Measurements from ENCODE around the gene TBC1D9.

Gene TBC1D9

DNA sequence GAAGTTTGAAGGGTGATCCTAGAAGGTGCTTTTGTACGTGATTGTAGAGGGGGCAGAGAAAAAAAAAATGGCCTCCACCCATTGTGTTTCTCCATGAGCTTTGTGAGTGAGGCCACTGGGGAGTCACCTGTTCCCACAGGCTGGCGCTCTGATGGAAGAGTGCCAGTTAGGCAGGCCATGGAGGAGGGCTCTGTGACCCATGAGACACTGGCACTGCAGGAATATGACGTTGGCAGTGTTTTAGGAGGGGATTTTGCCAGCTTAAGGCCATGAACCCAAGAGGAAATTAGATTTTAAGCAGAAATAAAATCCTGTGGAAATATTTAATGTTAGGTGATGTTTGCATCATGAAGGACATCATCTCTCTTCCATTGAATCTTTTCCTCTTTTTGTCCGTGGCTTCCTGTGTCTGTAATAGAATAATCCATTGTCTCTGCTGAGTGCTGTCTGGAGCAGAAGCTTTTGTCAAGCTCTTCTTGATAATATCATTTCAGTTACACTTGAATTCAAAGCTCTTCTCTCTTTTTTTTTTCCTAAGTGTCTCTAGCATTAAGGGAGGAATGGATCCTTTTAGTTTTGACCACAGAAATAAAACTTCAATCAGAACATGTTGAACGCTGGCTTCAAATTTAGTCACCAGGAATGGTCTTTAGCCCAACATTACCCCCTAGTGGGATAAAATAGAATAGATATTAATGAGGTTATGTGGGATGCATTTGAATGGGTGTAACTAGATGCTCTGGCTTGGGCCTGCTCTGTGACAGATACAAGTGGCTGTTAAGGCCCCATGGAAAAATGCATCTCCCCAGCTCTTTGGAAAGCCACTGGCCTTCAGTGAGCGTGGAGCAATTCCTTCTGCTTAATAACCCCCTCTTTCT is 146.4 kb downstream of the TBC1D9 start:
- FAIRE-seq: no peak

GRCh38 chr4:140607852-140608251 is 148.3 kb downstream of the TBC1D9 start:
- no peak for FAIRE-seq

DNA sequence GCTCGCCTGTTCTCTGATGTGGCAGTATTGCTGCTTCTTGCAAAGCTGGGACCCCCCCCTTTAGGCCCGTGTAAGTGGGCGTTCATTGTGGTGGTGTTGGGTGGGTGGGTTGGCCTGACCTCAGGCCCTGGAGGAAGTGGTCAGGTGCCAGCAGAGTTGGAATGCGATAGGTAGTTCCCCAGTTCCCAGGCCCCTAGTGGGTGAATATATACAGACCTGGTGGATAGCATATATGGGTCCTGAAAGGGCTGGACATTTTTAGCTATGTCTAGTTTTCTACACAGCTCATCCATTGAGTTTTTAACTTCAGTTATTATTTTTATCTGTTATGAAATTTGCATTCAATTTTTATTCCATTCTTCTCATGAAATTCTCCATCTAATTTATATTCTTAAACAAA is 151.6 kb downstream of the TBC1D9 start:
- FAIRE-seq: no peak

DNA sequence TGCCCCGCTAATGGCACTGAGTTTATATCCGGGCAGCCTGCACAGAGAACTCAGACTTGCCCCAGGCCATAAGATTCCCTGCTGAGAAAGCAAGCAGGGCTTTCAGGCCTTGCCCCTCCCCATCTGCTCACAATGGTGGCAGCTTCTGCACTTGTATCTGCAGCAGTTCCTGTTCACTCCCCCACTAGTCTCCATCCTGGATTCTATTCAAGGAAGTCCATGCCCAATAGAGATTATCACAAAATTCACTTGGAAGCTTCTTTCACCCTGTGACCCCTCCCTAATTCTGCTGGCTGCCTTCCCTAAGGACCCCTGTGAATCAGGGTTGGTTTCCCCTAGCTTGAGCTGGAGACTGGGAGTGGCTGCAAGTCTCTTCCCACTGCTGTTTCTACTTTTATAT is 152.9 kb downstream of the TBC1D9 start:
- no peak for FAIRE-seq

DNA sequence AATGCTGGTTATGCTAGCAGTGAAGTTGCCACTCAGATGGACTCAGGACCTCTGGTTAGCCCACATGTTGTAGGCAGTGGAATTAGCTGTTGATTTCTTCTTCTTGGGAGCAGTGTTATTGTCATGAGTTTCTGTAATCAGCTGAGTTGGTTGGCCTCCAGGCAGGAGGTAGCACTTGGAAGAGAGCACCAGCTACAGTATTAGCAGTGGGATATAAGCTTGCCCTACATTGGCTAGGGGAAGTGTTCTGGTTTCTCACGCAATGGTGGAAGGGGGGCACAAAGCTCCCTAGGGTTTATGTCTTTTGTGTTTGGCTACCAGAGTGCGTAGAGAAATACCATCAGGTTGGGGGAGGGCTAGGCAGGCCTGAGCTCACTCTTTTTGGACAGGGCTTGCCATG is 153.5 kb downstream of the TBC1D9 start:
- no peak for FAIRE-seq

DNA sequence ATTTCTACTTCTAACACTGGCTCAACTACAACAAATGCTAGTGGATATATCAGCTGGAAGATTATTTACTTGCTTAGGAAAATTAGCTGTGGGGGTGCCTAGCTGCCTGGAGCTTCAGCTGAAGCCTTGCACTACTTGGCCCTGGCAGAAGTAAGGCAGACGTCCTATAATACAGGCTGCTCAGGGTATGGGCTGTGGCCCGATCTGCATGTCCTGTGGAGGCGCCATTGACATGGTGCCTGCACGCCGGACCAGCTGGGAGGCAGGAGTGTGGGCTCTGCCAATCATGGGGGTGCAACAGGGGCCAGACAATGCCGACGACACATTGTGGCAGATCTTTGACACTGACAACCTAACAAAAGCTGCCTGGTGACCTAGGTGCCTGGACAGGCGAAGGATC is 155.8 kb downstream of the TBC1D9 start:
- FAIRE-seq: no peak

DNA sequence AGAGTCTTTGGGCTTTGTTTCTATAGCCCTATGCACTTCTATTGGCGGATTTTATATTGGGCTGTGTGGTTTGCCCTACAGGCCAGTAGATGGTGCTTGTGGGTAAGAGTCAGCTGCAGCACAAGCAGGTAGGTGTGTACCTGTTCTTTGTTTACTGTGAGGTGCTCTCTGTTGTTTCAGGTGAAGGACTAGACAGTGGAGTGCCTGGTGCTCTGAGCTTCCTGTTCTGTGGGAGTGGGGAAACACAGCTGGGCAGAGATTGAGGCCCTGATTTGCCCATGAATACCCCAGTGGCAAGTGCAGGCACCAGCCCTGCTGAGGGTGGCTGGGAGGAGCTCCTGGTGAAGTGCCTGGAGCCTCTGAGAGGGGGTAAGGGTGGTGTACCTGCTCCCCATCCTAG is 161.1 kb downstream of the TBC1D9 start:
- FAIRE-seq: no peak

DNA sequence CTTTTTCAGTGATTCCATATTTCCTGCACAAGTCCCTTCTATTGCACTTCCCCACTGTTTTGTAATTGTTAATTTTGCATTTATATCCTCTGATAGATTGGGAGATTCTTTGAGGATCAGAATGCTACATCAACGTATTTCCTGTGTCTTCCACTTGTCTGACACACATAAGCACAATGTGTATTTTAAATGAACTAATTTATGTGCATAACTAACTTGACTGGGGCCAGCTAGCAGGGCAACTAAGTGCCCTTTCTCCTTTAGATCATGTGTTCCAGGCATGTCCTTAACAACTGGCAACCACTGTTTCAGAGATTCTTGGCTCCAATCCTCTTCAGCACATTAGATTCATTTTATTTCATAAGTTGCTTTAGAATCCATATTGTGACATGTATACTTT is 171.7 kb downstream of the TBC1D9 start:
- no peak for FAIRE-seq

- no peak for FAIRE-seq
Measured at GRCh38 chr4:140581078-140581477, 175.1 kb downstream of the TBC1D9 start.

DNA sequence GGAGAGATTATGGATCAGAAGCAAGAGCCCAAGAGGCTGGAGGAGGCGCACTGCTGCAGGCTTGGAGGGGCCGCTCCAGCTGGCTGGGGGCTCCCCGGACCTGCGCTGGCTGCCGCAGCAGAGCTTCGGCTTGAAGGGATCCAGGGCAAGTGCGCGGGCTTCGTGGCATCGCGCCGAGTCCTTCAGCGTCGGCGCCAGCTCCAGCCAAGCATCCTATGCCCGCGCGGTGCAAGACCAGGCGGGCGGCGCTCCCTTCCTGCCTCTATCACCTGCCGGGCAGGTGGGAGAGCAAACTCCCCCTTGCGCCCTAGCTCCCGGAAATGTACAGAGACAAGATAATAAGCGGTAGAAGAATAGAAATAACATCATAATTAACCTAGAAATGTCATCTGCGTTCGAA is 176.9 kb downstream of the TBC1D9 start:
- no peak for FAIRE-seq

DNA sequence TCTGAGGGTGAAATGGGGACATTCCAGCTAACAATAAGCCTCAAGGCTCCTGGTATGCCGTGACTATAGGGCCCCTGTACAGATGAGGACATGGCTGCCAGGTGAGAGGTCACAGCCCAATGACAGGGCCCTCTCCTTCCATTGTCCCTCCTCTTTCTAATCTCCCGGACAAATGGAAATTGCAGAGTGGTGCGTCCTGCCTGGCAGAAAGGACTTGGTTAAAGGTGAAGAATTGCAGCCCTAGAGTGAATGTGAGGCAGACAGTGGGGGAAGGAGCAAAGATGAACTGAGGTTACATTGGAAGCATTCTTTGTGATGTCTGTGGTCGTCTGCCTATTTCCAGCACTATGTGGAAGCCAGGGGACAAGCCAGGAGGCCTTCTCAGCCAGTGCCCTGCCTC is 180.7 kb downstream of the TBC1D9 start:
- no peak for FAIRE-seq

GRCh38 chr4:140571620-140572019 is 184.6 kb downstream of the TBC1D9 start:
- FAIRE-seq: no peak
